Cardiac fibroblast (primary cell): ENCODE measurements around the gene HRAS.

Experiments
- DNase-seq, 2 donors: peaks; one replicate each; pipeline versions ENCODE4 v3.0.0 to v3.0.0-alpha.2; 2010; ENCODE audit warnings: low read depth in 2 of 2
- H3K4me3 ChIP-seq, 2 donors: replicated peaks in 1 of 2; 1 replicate in 1 of 2; 2 replicates in 1 of 2; pipeline ENCODE4 v1.5.1; 2011; ENCODE audit warnings: low read depth in 2 of 2, low read length in 2 of 2, mild to moderate bottlenecking in 2 of 2, moderate library complexity in 1 of 2
- TF ChIP-seq, protein P1 (sequence below): IDR thresholded peaks from one replicate; pipeline ENCODE4 v1.5.1; 2011; ENCODE audit warnings: low read depth, mild to moderate bottlenecking, low read length, inconsistent platforms

HRAS gene

DNA sequence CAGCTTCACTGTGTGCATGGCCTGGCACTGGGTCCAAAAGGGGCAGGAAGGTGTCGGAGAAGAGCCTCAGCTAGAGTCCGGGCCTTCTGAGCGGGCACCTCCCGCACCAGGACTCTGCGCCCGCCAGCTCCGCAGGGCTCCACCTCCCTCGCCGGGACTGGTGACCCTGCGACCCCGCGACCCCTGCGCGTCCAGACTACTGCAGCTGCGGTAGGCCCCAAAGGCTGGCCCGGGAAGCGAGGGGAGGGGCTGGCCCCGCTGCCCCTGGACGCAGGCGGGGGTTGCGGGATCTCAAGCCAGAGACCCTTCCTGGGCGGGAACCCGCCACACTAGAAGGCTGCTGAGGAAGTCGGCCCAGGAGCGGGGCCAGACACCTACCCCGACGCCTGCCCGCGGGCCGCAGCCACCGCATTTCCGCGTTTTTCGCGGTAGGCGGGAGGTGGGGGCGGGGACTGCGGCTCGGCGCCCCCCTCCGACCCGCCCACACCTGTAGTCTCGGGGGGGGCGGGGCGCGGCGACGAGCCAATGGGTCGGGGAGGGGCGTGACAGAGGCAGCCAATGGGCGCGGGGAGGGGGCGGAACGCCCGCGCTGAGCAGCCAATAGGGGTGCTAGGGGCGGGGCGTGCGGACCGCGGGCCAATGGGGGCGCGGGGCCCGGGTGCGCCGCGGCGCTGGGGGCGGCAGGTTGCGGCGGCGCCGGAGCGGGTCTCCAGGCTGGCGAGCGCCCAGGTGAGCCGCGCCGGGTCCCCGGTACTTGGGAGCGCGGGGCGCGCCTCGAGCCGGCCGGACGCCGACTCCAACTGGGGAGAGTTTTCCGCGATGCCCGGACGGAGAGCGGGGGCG is 25.1 kb upstream of the HRAS start, which contains the start of the genes LMNTD2 and RASSF7:
TSS of gene LMNTD2 (minus strand) at position 434 of the 843 bp plus-strand sequence. CDS start at position 412, 22 bp downstream.
TSS of gene RASSF7 (plus strand) at position 666 of the 843 bp plus-strand sequence. CDS start 799 bp downstream, outside the sequence.
- TF ChIP-seq, protein P1, sequence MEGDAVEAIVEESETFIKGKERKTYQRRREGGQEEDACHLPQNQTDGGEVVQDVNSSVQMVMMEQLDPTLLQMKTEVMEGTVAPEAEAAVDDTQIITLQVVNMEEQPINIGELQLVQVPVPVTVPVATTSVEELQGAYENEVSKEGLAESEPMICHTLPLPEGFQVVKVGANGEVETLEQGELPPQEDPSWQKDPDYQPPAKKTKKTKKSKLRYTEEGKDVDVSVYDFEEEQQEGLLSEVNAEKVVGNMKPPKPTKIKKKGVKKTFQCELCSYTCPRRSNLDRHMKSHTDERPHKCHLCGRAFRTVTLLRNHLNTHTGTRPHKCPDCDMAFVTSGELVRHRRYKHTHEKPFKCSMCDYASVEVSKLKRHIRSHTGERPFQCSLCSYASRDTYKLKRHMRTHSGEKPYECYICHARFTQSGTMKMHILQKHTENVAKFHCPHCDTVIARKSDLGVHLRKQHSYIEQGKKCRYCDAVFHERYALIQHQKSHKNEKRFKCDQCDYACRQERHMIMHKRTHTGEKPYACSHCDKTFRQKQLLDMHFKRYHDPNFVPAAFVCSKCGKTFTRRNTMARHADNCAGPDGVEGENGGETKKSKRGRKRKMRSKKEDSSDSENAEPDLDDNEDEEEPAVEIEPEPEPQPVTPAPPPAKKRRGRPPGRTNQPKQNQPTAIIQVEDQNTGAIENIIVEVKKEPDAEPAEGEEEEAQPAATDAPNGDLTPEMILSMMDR: no peak
- peak; percentile 73 to 86 for DNase-seq
- peak within 1 kb of the TSS; percentile 61 to 64 for H3K4me3 ChIP-seq

DNA sequence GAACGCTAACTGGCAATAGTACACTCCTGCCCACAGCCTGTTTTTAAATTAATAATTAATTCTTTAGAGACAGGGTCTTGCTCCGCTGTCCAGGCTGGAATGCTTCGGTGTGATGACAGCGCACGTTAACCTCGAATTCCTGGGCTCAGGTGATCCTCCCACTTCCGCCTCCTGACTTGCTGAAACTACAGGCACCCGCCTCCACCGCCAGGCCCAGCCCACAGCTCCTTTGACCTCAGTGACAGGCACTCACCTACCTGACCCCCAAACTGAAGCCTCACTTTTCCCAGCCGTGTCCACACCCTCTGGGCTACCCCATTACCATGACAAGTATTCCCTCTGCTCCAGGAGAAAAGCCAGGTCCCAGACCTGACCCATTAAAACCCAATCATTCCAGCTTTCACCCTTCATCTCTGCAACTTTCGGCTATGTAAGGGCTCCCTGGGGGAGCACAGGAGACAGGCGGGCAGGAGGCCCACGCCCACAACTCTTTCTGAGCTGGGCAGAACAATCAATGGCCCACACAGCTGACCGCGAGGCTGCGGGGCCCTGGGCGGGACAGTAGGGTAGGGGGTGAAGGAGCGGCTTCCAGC is 24.4 kb upstream of the HRAS start:
- no peak for DNase-seq
- TF ChIP-seq, protein P1: no peak
- H3K4me3 ChIP-seq: peak overlapping the region; percentile 61

DNA sequence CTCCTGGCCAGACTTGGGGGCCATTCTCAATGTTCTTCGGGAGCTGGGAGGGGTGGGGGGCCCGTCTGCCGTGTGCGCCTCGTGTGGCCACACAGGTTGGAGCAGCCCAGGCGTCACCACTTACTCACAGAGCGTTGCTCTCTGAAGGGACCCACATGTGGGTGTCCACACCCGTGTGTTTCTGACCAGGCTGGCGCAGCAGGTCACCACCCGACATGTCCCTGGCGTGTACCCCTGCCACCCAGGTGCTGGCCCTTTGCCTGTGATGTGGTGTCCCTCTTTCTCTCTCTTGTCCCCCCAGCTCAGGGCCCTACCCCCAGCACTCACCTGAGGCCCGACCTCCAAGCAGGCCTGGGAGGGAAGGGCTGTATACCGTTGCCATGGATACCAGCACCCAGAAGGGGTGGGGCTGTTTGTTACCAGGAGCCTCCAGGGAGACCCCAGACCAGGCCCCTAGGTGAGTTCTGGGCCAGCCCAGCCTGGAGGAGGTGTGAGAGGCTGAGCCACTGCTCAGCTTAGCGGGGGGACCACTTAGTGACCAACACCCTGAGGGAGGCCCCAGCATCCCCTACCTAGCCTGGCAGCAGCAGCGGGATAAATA is 23.7 kb upstream of the HRAS start:
- H3K4me3 ChIP-seq: no peak overlapping the region
- TF ChIP-seq, protein P1: no peak
- DNase-seq: no peak

DNA sequence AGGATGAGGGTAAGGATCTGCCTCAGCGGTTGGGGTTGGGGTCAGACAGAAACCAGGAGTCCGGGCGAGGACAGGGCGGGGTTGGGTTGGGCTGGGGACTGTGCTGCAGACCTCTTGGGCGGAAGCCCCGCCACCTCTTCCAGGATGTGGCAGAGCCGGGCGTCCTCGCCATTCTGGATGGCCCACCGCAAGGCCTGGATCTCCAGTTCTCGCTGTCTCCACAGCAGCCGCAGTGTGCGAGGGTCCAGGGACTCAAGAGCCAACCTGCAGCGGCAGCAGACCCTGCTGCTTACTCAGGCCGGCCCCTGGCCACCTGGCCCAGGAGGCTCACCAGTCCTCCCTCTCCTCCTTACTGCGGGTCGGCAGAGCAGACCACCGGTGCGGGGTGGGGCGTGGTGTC is 23.1 kb upstream of the HRAS start:
- H3K4me3 ChIP-seq: no peak overlapping the region
- no peak for DNase-seq
- TF ChIP-seq, protein P1: no peak

DNA sequence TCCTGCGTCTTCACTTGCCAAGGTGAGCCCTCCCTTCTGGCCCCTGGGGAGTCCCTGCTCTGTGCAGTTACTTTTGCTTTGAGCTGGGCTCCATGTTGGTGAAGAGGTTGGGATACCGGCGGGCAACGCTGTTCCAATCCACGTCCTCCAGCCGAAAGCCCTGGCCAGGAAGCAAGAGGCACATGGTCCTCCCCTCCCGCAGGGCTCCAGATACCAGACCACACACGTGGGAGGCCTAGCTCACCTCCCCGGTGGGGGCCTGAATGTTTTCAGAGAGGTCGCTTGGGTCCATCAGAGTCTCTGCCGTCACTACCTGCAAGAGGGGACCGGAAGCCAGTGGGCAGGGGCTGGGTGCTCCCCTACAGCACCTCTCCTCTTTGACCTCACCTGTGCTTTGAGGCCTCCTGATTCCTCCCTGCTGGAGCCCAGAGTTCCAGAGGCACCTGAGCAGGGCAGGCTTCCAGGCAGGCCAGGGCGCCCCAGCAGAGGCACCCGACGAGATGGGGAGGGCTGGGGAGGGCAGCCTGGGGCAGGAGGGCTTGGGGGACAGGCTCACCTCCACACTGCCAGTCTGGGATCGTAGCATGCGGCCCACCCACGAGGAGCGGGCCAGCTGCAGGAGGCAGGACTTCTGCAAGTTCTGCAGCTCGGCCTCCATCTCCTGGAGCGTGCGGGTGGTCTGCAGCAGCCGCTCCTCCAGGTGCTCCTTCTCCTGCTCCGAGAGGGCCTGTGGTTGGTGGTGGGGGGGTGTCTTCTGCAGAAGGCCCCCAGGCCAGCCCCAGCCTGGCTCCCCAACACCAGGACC is 22.2 kb upstream of the HRAS start:
- DNase-seq: no peak
- TF ChIP-seq, protein P1: no peak
- H3K4me3 ChIP-seq: no peak overlapping the region

DNA sequence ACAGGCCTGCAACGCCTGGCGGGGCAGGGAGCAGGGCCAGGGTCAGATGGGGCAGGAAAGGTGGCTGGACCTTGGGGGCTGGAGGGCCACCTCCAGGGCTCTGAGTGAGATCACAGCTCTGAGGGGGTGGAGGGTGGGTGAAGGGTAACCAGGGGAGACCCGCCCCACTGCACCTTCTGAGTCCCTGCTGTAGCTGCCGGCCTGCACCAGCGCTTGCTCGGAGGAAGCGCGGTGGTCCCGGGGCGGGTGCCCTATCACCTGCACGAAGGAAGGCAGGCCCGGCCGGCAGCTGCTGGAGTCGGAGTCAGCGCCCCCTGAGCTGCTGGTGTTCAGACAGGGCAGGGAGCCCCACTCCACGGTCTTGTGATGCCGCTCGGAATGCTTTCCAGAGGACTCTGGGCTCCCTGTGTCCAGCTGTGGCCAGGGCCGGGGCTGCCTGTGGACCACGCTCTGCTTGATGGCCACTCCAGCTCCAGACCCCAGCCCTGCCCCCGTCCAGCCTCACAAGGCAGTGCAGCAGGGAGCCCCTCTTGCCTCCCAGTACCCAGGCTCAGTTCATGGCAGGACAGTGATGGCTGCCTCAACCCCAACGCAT is 21.4 kb upstream of the HRAS start:
- TF ChIP-seq, protein P1: no peak
- DNase-seq: no peak
- H3K4me3 ChIP-seq: no peak overlapping the region
